ENCODE results near the gene GPR50. TPM values are rescaled to one million over a fixed set of nuclear protein-coding genes. Genes with fewer than 3 reads are reported as not detected.

GPR50 gene
- not detected in 2 replicates for total RNA-seq (2016; rRNA removed; fragmentation: Illumina TruSeq; extraction: Trizol)
- not detected in 2 replicates for total RNA-seq (2016; cell fraction: cytosol; rRNA removed; fragmentation: Illumina TruSeq; extraction: Trizol; ENCODE audit: low read depth)
- not detected in 2 replicates for total RNA-seq (2016; cell fraction: insoluble cytoplasmic fraction; rRNA removed; fragmentation: Illumina TruSeq; extraction: Trizol)
- total RNA-seq (2016; cell fraction: membrane; rRNA removed; fragmentation: Illumina TruSeq; extraction: Trizol) = not detected in 2 replicates
- total RNA-seq (2016; cell fraction: nucleus; rRNA removed; fragmentation: Illumina TruSeq; extraction: Trizol) = not detected in 2 replicates
- not detected in 2 replicates for polyA plus RNA-seq (2011; rRNA removed)
- polyA plus RNA-seq (2011; cell fraction: cytosol; rRNA removed) = not detected in 2 replicates
- polyA plus RNA-seq (2011; cell fraction: nucleus; rRNA removed) = not detected in 2 replicates
- polyA plus RNA-seq (2012) = not detected in 2 replicates
- not detected in 2 replicates for polyA plus RNA-seq (2016; cell fraction: cytosol; fragmentation: Illumina TruSeq; extraction: Trizol; ENCODE audit: low read depth)
- not detected in 2 replicates for polyA plus RNA-seq (2016; cell fraction: insoluble cytoplasmic fraction; fragmentation: Illumina TruSeq; extraction: Trizol; ENCODE audit: low read depth)
- not detected in 2 replicates for polyA plus RNA-seq (2016; cell fraction: membrane; fragmentation: Illumina TruSeq; extraction: Trizol; ENCODE audit: low read depth)
- not detected in 2 replicates for polyA plus RNA-seq (2016; cell fraction: nucleus; fragmentation: Illumina TruSeq; extraction: Trizol; ENCODE audit: insufficient read depth, low read depth)
- not detected in 2 replicates for polyA minus RNA-seq (2011; rRNA and poly(A)+ RNA removed; ENCODE audit: low replicate concordance)
- not detected in 2 replicates for polyA minus RNA-seq (2011; cell fraction: cytosol; rRNA and poly(A)+ RNA removed)
- not detected in 2 replicates for polyA minus RNA-seq (2011; cell fraction: nucleus; rRNA and poly(A)+ RNA removed)
- Bru-seq, nascent RNA = not detected
- not detected for BruChase-seq, experiment 1, labeled RNA remaining after a 6-hour chase
- BruChase-seq, experiment 2, labeled RNA remaining after a 2-hour chase = not detected
- long read RNA-seq, experiment 1 = 0 reads
- long read RNA-seq, experiment 2 = 0 reads

DNA sequence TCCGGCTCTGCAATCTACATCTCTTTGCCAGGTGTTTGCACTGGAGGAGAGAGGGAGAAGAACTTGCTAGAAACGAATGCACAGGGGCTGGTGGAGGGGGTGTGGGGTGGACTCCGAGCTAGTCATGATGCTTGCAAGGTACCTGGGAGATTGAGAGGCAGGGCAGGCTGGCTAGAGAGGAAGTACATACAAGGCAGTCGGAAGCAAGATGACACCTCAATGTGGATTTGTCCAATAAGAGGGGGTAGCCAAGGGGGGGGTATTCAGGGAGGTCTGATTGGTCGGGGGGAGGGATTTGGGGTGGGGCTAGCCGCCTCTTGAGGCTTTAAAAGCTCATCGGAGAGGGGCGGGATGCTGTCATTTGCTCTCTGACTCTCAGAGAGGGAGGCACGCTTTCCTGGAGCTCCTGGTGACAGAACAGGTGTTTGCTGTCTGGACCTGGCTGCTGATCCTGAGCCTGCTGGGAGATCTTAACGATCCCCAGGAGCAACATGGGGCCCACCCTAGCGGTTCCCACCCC, at the start of gene GPR50:
GPR50 (plus strand) TSS at position 354 of the 520 bp plus-strand sequence; CDS start at position 492, 138 bp downstream.
- H2AFZ ChIP-seq (ENCODE audit: low read length) = no peak within 1 kb of the TSS
- TF ChIP-seq SRSF1 (optimal IDR thresholded peaks at IDR 0.05; ENCODE audit: low read depth, low read length) (no peak), PLRG1 (conservative IDR thresholded peaks at IDR 0.05) (no peak), ZNF609 (CRISPR knock-in tag; IDR thresholded peaks at IDR 0.05; ENCODE audit: borderline replicate concordance) (no peak), ZSCAN9 (CRISPR knock-in tag; IDR thresholded peaks at IDR 0.05; ENCODE audit: borderline replicate concordance) (no peak)
- ChIA-PET POLR2A (no interaction called here), CTCF (ENCODE audit: low intra/inter-chr PET ratio, low total read pairs) (no interaction called here)
- in situ Hi-C loops (cut with HindIII; ENCODE audit: extremely low pct_ligation_motif_present, low pct_unique_long_range_greater_than_20kb) = no loop called here
- WGBS (ENCODE audit: low lambda C conversion rate) = 22% methylated on average over 5 of the region's 11 CpGs
- peaks cover 0 to 13% of the 10 kb centered on the region in 2 experiments; a peak in 3 of 5 replicates for H3K27me3 ChIP-seq (ENCODE audit: control insufficient read depth in 1 of 2, insufficient read depth in 2 of 2, low read length in 2 of 2)
- no peaks in the 10 kb centered on the region for H3K79me2 ChIP-seq (ENCODE audit: insufficient read depth, low read length)
- intact Hi-C loops (cut with micrococcal nuclease; ENCODE audit: unreplicated experiment) = no loop called here
- ATAC-seq (no peak), FAIRE-seq (no peak), DNase-seq (ENCODE audit: low spot score) (no peak)
- H3K9ac ChIP-seq (ENCODE audit: insufficient read depth, low read depth, low read length) = no peak within 1 kb of the TSS
- no peak within 1 kb of the TSS for H3K27ac ChIP-seq (ENCODE audit: extremely low read length, insufficient read depth, low read length)
- no peaks in the 10 kb centered on the region for H3K4me1 ChIP-seq (ENCODE audit: insufficient read depth, low read length)
- peak within 1 kb of the TSS; percentile 23; the same call in 1 of the 2 replicates for H3K4me2 ChIP-seq (ENCODE audit: low read depth, low read length)
- H3K9me3 ChIP-seq (ENCODE audit: low read length) = no peaks in the 10 kb centered on the region
- no peaks in the 10 kb centered on the region for H3K36me3 ChIP-seq (replicated peaks in 1 of 2; ENCODE audit: control insufficient read depth in 1 of 2, insufficient read depth in 2 of 2, low read length in 2 of 2)
- no TSS peak for BruUV-seq (replicated peaks)
- H4K20me1 ChIP-seq (ENCODE audit: insufficient read depth, low read length) = no peaks in the 10 kb centered on the region
- peak within 1 kb of the TSS in 2 of 3 experiments; percentile 4 to 33; a peak in 1 of 6 replicates for H3K4me3 ChIP-seq (replicated peaks in 1 of 3; ENCODE audit: insufficient read depth in 1 of 3, low read depth in 2 of 3, low read length in 3 of 3)
